HG03469 (cell line): Measurements from ENCODE around the gene VWC2L.

Source experiments
- ATAC-seq: cut with Tn5 transposase; IDR thresholded peaks from one replicate; pipeline ENCODE4 v1.9.1; 2021; ENCODE audit warnings: mild to moderate bottlenecking, moderate library complexity, moderate number of reproducible peaks; ENCODE audit not compliant: unreplicated experiment

VWC2L gene

GRCh38 chr2:214533541-214533940, 122.7 kb downstream of the VWC2L start:
- no peak for ATAC-seq

DNA sequence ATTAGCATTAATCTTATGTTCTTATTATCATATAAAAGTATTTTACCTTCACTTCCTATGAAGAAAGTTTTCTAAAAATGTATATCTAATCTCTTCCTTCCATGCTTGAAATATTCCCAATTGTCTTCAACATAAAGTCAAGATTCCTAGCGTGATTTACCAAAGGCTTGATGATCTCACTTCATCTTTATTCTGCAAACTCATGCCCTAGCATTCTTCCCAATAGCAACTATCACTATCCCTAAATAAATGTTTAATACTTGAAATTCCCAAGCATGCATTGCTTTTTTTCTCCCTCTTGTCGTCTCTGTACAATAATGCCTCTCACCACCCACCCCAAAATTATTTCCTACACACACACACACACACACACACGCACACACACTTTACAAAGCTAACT, 125.8 kb downstream of the VWC2L start:
- ATAC-seq = no peak

DNA sequence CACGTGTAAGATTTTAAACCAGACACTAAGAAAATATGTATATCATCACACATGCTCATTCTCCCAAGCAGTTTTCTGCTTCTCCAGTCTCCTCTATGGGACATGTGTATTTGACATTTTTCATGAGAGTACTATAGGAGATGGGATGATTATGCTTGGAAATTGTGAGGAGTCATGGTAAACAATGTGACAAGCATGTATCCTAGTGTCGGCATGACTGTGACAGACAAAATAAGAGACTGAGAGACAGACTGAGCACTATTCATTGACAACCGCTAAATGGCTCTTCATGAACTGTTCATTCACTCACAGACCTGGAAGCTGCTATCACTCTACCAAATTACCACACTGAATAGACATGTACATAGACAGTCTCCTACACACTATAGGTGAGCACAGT, 127.1 kb downstream of the VWC2L start:
- ATAC-seq = no peak

- ATAC-seq = no peak
Measured at GRCh38 chr2:214542295-214542694, 131.4 kb downstream of the VWC2L start.

GRCh38 chr2:214542866-214543265, 132.0 kb downstream of the VWC2L start:
- ATAC-seq = no peak

DNA sequence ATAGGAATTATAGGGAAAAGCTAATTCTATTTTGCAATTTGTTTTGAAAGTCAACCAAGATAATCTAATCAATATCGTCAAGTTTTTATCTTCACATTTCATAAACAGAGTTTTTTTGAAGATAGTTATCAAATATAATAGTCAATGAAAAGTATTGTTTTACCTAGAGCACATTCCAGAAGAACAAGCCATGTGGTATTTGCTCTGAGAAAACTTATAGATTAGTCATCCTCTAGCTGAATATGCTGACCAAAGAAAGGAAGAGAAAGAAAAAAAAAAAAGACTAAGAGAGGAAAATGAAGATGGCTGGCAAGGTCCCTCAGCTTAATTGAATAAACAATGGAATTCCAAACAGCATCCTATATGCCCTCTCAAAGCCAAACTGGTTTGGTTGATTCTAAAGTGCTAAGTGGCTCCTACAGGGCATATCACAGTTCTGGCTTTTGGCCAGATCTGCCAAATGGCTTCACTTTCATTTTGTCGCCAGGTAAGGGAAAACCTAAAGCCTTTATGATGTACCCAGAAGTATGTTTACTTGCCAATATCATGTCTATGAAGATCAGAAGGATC, 132.6 kb downstream of the VWC2L start:
- no peak for ATAC-seq

- ATAC-seq = no peak
Measured at GRCh38 chr2:214545898-214546542, 135.2 kb downstream of the VWC2L start.

GRCh38 chr2:214547931-214548330, 137.1 kb downstream of the VWC2L start:
- no peak for ATAC-seq

- no peak for ATAC-seq
Measured at GRCh38 chr2:214549946-214550345, 139.1 kb downstream of the VWC2L start.

- ATAC-seq = no peak
Measured at GRCh38 chr2:214550786-214551185, 139.9 kb downstream of the VWC2L start.

- no peak for ATAC-seq
Measured at GRCh38 chr2:214557884-214558283, 147.0 kb downstream of the VWC2L start.

- no peak for ATAC-seq
Measured at GRCh38 chr2:214558341-214558740, 147.5 kb downstream of the VWC2L start.

- no peak for ATAC-seq
Measured at GRCh38 chr2:214560176-214560575, 149.3 kb downstream of the VWC2L start.

DNA sequence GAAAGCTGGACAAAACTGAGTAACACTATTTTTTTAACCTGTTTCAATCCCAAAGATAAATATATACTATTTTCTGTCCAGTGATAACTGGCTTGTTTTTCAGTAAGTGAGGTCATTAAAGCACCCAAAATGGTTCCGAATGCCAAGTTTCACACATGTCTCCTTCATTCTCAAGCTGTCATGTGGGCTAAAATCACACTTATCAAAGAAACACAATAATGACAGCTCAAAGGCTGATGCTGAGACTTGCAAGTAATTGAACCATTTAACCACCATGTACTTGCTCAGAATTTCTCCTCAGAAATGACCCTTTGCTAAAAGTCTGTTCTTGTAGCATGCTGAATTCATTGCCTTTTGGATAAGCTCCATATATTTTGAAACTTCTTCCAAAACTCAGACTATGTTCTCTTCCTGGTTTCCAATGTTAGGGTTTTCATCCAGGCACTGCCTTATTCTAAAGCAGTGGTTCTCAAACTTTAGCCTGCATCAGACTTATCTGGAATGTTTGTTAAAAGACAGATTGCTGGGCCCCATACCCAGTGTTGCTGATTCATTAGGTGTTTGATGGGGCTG, 149.8 kb downstream of the VWC2L start:
- no peak for ATAC-seq

GRCh38 chr2:214565246-214565645, 154.4 kb downstream of the VWC2L start:
- ATAC-seq = no peak

- ATAC-seq = no peak
Measured at GRCh38 chr2:214566457-214566856, 155.6 kb downstream of the VWC2L start.

DNA sequence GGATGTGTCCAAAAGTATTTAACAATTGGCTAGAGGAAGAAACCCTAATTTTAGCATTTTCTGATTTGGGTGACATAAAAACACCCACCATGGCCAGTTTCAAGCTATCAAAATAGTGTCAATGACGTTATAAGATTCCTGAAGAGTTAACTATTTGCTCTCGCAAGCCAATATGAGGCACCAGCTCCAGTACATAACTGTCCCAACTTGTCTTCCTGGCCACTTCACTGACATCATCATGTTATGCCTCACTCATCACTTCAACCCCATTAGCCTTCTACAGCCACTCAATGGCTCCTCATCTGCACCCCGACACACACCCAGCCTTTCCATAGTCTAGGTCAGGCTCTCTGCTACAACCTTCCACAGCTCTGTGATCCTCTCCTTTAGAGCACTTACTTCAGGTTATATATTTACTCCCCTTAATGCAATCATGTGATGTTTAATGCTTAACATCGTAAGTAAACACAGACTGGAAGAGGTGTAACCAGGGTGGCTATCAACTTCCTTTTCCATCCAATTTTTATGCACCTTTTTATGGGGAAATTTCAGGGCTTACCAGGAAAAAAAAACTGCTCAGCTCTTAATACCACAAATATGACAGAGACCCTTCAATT, 158.7 kb downstream of the VWC2L start:
- ATAC-seq = no peak

GRCh38 chr2:214574084-214574781, 163.4 kb downstream of the VWC2L start:
- ATAC-seq = no peak

GRCh38 chr2:214575030-214575429, 164.2 kb downstream of the VWC2L start:
- no peak for ATAC-seq

DNA sequence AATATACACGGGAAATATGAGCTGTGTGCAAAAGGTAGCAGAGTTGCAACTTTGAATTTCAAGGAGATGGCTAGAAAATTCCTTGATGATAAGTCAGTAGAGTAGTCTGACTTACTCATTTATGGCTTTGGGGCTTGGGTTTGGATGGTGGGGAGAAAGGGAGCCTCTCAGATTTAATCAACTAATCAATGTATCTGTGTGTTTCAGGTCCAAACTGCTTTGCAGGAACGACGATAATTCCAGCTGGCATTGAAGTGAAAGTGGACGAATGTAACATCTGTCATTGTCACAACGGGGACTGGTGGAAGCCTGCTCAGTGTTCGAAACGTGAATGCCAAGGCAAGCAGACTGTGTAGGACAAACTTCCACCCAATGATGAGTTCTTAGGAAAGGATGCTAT, 164.6 kb downstream of the VWC2L start:
- no peak for ATAC-seq

DNA sequence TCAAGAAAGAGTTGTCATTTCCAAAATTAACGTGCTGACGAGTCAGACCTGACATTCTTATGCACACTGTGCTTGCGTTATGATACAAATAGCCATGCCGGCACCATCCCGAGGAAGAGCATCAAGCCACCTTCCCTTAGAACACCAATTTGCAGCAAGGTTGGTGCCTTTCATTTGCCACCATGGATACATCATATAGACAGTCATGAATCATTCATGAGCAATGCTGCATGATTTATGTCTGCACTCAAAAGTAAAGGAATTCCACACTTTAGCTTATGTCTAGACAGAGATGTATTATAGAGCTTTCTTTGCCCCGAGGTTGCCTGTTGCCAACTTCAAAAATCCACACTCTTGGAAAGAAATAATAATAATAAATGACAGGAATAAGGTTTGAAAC, 166.9 kb downstream of the VWC2L start:
- ATAC-seq = no peak

DNA sequence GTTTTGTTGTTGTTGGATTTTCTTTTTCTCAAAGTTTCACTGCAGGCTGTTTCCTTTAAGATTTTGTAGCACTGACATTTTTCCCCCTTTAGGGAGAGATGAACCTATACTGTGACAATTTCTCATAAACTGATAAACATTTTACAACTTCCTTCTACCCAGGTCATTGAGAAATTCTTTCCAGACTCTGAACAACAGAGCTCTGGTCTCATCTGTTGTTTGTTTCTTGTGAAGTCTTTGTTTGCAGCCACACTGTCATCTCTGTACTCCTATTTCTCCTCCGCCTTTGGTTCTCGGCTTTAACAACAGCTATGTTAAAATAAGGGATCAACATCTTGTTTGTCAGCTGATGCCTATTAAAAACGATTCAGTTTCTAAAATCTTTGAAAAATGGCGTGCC, 167.6 kb downstream of the VWC2L start:
- ATAC-seq = no peak
